BE2C (cell line): ENCODE measurements around the gene UBE2E1.

Source experiments
- DNase-seq: peaks from one replicate; pipeline ENCODE4 v3.0.0-alpha.2; 2020
- H3K27me3 ChIP-seq: fragments of 250-450 bp; sonication (Bioruptor Pico); 2 replicates; pipeline ENCODE4 v1.5.1; 2020; ENCODE audit warnings: mild to moderate bottlenecking
- H3K36me3 ChIP-seq: fragments of 250-450 bp; sonication (Bioruptor Pico); 2 replicates; pipeline ENCODE4 v1.5.1; 2020; ENCODE audit warnings: mild to moderate bottlenecking
- H3K4me1 ChIP-seq: fragments of 250-450 bp; sonication (Bioruptor Pico); 2 replicates; pipeline ENCODE4 v1.5.1; 2020
- H3K4me3 ChIP-seq: 2 replicates; pipeline ENCODE4 v1.5.1; 2011; ENCODE audit warnings: low read depth, low read length
- H3K9me3 ChIP-seq: fragments of 250-450 bp; sonication (Bioruptor Pico); 2 replicates; pipeline ENCODE4 v1.5.1; 2020
- TF ChIP-seq, protein P1 (sequence below): IDR thresholded peaks from 2 replicates; pipeline ENCODE4 v1.5.1; 2012; ENCODE audit warnings: mild to moderate bottlenecking, low read depth, low read length

UBE2E1 gene

DNA sequence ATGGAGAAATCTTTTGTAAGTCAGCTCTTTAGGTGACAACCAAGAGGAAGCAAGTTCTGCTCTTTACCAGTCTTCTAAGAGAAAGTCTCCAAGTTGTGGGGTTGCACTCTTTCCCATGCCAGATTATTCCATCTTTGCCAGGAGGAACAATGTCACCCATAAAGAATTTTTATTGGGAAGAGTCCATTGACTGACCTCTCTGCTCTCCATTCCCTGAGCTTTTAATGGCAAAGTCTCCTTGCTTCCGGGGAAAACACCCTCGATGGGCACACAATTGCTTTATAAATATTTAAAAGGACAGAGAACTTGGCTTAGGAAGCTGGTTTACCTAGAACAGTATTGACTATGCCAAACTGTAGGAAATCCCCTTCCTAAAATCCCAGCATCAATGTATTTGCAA lies 19.9 kb upstream of the UBE2E1 start:
- TF ChIP-seq, protein P1, sequence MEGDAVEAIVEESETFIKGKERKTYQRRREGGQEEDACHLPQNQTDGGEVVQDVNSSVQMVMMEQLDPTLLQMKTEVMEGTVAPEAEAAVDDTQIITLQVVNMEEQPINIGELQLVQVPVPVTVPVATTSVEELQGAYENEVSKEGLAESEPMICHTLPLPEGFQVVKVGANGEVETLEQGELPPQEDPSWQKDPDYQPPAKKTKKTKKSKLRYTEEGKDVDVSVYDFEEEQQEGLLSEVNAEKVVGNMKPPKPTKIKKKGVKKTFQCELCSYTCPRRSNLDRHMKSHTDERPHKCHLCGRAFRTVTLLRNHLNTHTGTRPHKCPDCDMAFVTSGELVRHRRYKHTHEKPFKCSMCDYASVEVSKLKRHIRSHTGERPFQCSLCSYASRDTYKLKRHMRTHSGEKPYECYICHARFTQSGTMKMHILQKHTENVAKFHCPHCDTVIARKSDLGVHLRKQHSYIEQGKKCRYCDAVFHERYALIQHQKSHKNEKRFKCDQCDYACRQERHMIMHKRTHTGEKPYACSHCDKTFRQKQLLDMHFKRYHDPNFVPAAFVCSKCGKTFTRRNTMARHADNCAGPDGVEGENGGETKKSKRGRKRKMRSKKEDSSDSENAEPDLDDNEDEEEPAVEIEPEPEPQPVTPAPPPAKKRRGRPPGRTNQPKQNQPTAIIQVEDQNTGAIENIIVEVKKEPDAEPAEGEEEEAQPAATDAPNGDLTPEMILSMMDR: no peak
- Histone ChIP-seq H3K27me3 (no peaks in the 10 kb centered on the region), H3K9me3 (no peaks in the 10 kb centered on the region), H3K4me3 (no peak overlapping the region), H3K4me1 (no peaks in the 10 kb centered on the region), H3K36me3 (no peaks in the 10 kb centered on the region)
- DNase-seq: no peak

DNA sequence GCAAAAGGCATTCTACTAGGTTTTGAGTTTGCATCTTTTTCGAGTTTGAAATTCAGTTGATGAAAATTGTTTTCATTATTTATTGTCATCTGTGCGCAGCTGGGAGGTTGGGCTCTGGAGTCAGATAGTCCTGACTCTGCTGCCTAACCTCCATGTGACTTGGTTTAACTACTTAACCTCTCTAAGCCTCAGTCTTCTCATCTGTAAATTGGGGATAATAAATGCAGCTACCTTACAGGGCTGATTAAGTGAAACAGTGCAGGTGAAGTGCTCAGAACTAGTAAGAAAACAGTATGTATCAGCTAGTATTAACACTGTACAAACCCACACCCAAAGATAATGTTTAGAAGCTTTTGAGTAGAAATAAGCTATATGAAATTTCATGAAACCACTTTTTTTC lies 14.1 kb upstream of the UBE2E1 start:
- no peak overlapping the region for H3K4me3 ChIP-seq
- no peaks in the 10 kb centered on the region for H3K36me3 ChIP-seq
- DNase-seq: no peak
- no peaks in the 10 kb centered on the region for H3K4me1 ChIP-seq
- TF ChIP-seq, protein P1: no peak
- no peaks in the 10 kb centered on the region for H3K9me3 ChIP-seq
- no peaks in the 10 kb centered on the region for H3K27me3 ChIP-seq

DNA sequence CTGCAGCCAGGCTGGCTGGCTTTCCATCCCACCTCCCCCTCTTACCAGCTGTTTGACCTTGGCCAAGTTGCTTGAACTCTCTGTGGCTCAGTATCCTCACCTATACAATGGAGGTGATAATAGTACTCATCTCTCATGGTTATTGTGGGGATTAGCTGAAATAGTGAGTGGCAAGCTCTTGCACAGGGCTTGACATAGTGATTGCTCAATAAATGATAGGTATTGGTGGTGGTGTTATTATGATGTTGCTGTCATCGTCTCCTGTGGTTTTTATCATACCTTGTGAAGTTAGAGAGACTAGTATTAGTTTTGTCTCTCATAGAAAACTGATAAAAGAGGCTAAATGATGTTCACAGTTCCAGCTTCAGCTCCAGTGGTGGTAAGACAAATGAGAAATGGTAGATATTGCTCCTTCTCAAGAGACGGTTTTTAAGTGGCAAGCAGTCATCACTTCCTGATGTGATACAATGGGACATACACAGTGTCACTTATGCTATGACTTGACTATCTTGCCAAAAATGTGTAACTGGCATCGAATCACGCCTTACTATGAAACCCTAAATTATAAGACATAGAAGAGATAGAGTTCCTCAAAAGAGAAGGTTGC lies 12.1 kb upstream of the UBE2E1 start:
- no peaks in the 10 kb centered on the region for H3K36me3 ChIP-seq
- no peaks in the 10 kb centered on the region for H3K9me3 ChIP-seq
- no peaks in the 10 kb centered on the region for H3K4me1 ChIP-seq
- no peak overlapping the region for H3K4me3 ChIP-seq
- DNase-seq: no peak
- no peaks in the 10 kb centered on the region for H3K27me3 ChIP-seq
- TF ChIP-seq, protein P1: no peak

DNA sequence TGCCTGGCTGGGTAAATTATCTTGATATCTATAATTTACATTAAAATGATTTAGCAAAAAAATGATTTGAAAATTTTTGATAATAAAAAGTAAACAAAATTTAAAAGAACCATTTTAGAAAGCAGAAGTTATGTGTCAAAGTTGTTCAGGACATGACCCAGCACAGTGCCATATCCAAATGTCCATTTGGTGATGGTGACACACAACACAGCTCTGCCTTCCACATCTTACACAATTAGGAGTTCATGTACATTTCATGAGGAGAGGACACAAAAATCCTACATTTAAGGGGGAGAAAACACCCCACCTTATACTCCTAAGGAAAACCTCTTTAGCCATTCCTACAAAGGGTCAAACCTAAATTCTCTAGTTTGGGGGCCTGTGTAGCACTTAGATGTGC lies 10.7 kb upstream of the UBE2E1 start:
- no peak for DNase-seq
- Histone ChIP-seq H3K36me3 (no peaks in the 10 kb centered on the region), H3K4me3 (no peak overlapping the region), H3K27me3 (no peaks in the 10 kb centered on the region), H3K4me1 (no peaks in the 10 kb centered on the region), H3K9me3 (no peaks in the 10 kb centered on the region)
- TF ChIP-seq, protein P1: no peak

GRCh38 chr3:23796518-23796917 lies 9.2 kb upstream of the UBE2E1 start:
- Histone ChIP-seq H3K4me1 (no peaks in the 10 kb centered on the region), H3K27me3 (no peaks in the 10 kb centered on the region), H3K4me3 (no peak overlapping the region), H3K9me3 (no peaks in the 10 kb centered on the region), H3K36me3 (no peaks in the 10 kb centered on the region)
- TF ChIP-seq, protein P1: no peak
- DNase-seq: no peak

DNA sequence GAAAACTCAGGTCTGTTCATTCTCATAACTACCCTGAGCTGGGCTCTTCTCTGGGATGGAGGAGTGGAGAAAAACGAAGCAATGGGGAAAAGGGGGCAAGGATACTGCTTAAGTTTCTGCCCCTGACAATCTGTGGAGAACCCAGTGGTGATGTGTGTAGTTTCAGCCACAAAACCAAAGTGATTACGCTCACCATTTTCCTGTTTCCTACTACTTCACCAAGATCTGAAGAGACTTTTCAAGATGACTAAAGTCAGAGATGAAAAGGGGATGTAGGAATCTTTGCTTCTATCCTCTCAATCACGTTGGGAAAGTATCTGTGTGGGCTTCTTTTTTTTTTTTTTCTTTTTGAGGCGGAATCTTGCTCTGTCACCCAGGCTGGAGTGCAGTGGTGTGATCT lies 8.3 kb upstream of the UBE2E1 start:
- Histone ChIP-seq H3K9me3 (no peaks in the 10 kb centered on the region), H3K27me3 (no peaks in the 10 kb centered on the region), H3K36me3 (no peaks in the 10 kb centered on the region), H3K4me3 (no peak overlapping the region), H3K4me1 (no peaks in the 10 kb centered on the region)
- TF ChIP-seq, protein P1: no peak
- DNase-seq: no peak
